Neutrophil (primary cell): ENCODE data around the gene MAPK8IP2.
A peak's percentile ranks its signal among the peaks of the same experiment; 100 is the strongest.

Experiments used
- H3K27ac ChIP-seq: fragments of 200-600 bp; sonication (generic); 2 replicates; pipeline ENCODE4 v1.5.1; 2016; ENCODE audit warnings: mild to moderate bottlenecking, moderate library complexity
- H3K27me3 ChIP-seq: fragments of 200-600 bp; sonication (generic); 2 replicates; pipeline ENCODE4 v1.6.0; 2016; ENCODE audit warnings: mild to moderate bottlenecking
- H3K36me3 ChIP-seq: fragments of 200-600 bp; sonication (generic); 2 replicates; pipeline ENCODE4 v1.5.1; 2017
- H3K4me1 ChIP-seq, 2 experiments: fragments of 200-600 bp in 1 of 2; sonication (generic) in 1 of 2; 1 replicate in 1 of 2; 2 replicates in 1 of 2; pipeline versions ENCODE4 v1.5.1 to v1.6.1; 2013 to 2016; ENCODE audit warnings: low read depth in 1 of 2, low read length in 1 of 2, mild to moderate bottlenecking in 1 of 2, moderate library complexity in 1 of 2; ENCODE audit not compliant: control insufficient read depth in 1 of 2, insufficient read depth in 1 of 2
- H3K4me3 ChIP-seq, 2 experiments: fragments of 200-600 bp in 1 of 2; sonication (generic) in 1 of 2; 1 replicate in 1 of 2; 2 replicates in 1 of 2; pipeline ENCODE4 v1.5.1; 2013 to 2016; ENCODE audit warnings: low read depth in 1 of 2, low read length in 1 of 2, mild to moderate bottlenecking in 1 of 2, moderate library complexity in 1 of 2
- H3K9me3 ChIP-seq: fragments of 200-600 bp; sonication (generic); 2 replicates; pipeline ENCODE4 v1.5.1; 2016
- TF ChIP-seq, protein P1 (sequence below): fragments of 200-600 bp; sonication (generic); IDR thresholded peaks from 2 replicates; pipeline ENCODE4 v1.5.1; 2016; ENCODE audit warnings: antibody characterized with exemption

The MAPK8IP2 gene

DNA sequence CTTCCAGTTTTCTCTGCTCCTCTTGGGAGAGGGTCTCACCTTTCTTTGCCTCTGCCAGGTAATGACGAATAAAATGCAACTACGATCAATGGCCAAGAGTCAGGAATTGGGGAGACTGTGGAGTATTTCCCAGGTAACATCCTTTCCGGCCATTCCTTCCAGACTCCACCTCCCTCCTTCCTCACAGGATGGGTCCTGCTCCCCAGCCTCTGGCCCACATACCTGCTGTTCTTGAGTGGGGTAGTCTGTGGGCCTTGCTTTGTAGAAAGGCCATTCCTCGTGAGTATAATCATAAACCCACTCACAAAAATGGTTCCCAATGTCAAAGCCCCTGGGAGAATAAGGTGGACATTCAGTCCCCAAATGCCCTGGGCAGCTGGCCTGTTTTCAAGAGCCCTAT is 20.8 kb upstream of the MAPK8IP2 start:
- H3K4me3 ChIP-seq = no peak overlapping the region
- H3K27ac ChIP-seq = no peak overlapping the region
- H3K4me1 ChIP-seq = peaks cover 19% of the 10 kb centered on the region in 2 experiments
- H3K27me3 ChIP-seq = peaks cover 18% of the 10 kb centered on the region
- TF ChIP-seq, protein P1, sequence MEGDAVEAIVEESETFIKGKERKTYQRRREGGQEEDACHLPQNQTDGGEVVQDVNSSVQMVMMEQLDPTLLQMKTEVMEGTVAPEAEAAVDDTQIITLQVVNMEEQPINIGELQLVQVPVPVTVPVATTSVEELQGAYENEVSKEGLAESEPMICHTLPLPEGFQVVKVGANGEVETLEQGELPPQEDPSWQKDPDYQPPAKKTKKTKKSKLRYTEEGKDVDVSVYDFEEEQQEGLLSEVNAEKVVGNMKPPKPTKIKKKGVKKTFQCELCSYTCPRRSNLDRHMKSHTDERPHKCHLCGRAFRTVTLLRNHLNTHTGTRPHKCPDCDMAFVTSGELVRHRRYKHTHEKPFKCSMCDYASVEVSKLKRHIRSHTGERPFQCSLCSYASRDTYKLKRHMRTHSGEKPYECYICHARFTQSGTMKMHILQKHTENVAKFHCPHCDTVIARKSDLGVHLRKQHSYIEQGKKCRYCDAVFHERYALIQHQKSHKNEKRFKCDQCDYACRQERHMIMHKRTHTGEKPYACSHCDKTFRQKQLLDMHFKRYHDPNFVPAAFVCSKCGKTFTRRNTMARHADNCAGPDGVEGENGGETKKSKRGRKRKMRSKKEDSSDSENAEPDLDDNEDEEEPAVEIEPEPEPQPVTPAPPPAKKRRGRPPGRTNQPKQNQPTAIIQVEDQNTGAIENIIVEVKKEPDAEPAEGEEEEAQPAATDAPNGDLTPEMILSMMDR = no peak
- peaks cover 47% of the 10 kb centered on the region for H3K36me3 ChIP-seq
- no peaks in the 10 kb centered on the region for H3K9me3 ChIP-seq

DNA sequence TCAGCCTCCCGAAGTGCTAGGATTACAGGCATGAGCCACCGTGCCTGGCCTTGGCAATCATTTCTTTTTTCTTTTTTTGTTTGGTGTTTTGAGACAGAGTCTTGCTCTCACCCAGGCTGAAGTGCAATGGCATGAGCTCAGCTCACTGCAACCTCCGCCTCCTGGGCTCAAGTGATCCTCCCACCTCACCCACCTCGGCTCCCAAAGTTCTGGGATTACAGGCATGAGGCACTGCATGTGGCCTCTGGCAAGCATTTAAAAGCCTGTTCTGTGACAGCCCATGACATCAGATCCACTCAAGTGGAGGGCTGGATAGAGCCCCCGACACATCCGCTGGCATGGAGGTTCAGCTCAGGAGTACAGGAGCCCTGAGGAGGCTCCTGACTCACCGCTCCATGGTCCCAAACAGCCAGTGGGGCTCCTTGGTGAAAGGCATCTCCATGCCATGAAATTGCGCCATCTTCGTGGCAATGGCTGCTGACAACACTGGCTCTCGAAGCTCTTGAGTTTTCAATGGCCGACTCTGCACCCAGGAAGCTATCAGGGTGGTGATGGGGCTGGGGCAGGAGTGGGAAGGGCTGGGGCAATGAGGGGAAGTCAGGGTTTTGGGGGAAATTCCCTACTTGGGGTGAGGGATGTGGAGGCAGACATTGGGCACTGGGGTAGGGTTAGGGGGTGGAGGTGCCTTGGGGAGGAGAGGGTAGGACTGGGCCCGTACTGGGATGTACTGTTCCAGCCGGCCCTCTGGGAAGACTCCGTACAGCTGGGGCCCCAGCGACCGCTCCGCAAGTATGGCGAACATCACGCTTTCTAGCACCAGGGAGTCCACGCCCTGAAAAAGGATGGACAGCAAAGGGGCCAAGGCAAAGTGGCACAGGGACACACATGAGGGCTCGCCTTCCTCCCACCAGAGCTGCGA is 19.3 kb upstream of the MAPK8IP2 start:
- peak overlapping the region; percentile 98 for H3K27ac ChIP-seq

GRCh38 chr22:50581950-50582492 is 18.6 kb upstream of the MAPK8IP2 start:
- peak overlapping the region; percentile 94 to 99 for H3K4me3 ChIP-seq
- peak overlapping the region; percentile 98 for H3K27ac ChIP-seq
- H3K36me3 ChIP-seq = peaks cover 29% of the 10 kb centered on the region
- peaks cover 18% of the 10 kb centered on the region for H3K27me3 ChIP-seq
- H3K9me3 ChIP-seq = no peaks in the 10 kb centered on the region
- TF ChIP-seq, protein P1 = no peak
- H3K4me1 ChIP-seq = peaks cover 19% of the 10 kb centered on the region in 2 experiments

More for the DNA sequence above, 19.3 kb upstream of the MAPK8IP2 start:
- H3K36me3 ChIP-seq = peaks cover 36% of the 10 kb centered on the region
- peaks cover 19% of the 10 kb centered on the region in 2 experiments for H3K4me1 ChIP-seq
- peak overlapping the region; percentile 94 to 99 for H3K4me3 ChIP-seq
- H3K9me3 ChIP-seq = no peaks in the 10 kb centered on the region
- TF ChIP-seq, protein P1 = no peak
- H3K27me3 ChIP-seq = peaks cover 18% of the 10 kb centered on the region

GRCh38 chr22:50582493-50583293 is 17.9 kb upstream of the MAPK8IP2 start, which contains the start of gene CHKB:
TSS of gene CHKB (minus strand) at chr22:50582849. CDS start at chr22:50582781, 68 bp downstream.
- Histone ChIP-seq H3K4me3 (peak within 1 kb of the TSS; percentile 94 to 99), H3K9me3 (no peaks in the 10 kb centered on the region), H3K4me1 (peaks cover 19% of the 10 kb centered on the region in 2 experiments), H3K27me3 (peaks cover 11% of the 10 kb centered on the region), H3K36me3 (peaks cover 29% of the 10 kb centered on the region), H3K27ac (peak within 1 kb of the TSS; percentile 98)
- TF ChIP-seq, protein P1 = peak; percentile 40

DNA sequence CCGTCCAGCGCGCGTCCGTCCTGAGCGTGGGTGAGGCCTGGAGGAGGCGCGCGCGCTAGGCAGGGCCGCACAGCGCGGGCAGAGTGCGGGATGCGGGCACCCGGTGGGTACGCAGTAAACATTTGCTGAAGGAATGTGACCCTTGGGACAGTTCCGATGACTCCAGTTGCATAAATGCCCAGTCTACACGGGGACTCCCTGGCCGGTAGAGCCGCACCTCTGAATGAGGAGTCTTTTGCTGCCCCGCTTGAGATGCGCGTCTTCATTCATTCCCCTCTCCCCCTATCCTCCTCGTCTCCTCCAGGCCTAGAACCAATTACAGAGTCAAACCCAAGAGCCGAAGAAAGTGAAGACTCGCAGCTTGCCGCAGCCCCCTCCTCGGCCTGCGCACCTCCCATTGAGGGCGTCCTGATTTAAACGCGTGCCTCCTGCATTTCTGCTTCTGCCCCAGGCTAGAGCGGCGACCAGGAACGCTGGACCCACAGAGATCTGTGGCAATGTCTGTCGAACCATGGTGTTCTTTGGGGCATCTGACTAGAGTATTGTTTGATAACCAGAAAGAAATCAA is 17.2 kb upstream of the MAPK8IP2 start:
- H3K27me3 ChIP-seq = peaks cover 4% of the 10 kb centered on the region
- peak overlapping the region; percentile 94 to 99 for H3K4me3 ChIP-seq
- peaks cover 19% of the 10 kb centered on the region in 2 experiments for H3K4me1 ChIP-seq
- H3K36me3 ChIP-seq = peaks cover 28% of the 10 kb centered on the region
- TF ChIP-seq, protein P1 = no peak
- no peaks in the 10 kb centered on the region for H3K9me3 ChIP-seq
- peak overlapping the region; percentile 98 for H3K27ac ChIP-seq
